ENCODE results near the gene ABCC4. TPM values are rescaled to one million over a fixed set of nuclear protein-coding genes. Genes with fewer than 3 reads are reported as not detected.
"Not testable (repeated sequence)": the region's sequence is repeated elsewhere in the genome, so short reads cannot be mapped to it uniquely, and the experiment has no call there.

ABCC4 gene
- total RNA-seq, 1 donor from 2014 or later = 12.9 TPM

- no peak for DNase-seq (ENCODE audit: extremely low read depth, low read depth, low spot score)
These were observed 126.7 kb downstream of the ABCC4 start for GRCh38 chr13:95174517-95174916.

GRCh38 chr13:95168191-95168590, 133.1 kb downstream of the ABCC4 start:
- no peak for DNase-seq (ENCODE audit: extremely low read depth, low read depth, low spot score)

- not testable (repeated sequence) for DNase-seq (ENCODE audit: extremely low read depth, low read depth, low spot score)
These were observed 134.2 kb downstream of the ABCC4 start for GRCh38 chr13:95167003-95167402.

GRCh38 chr13:95164830-95165229, 136.4 kb downstream of the ABCC4 start:
- DNase-seq (ENCODE audit: extremely low read depth, low read depth, low spot score) = no peak

GRCh38 chr13:95160112-95160906, 140.9 kb downstream of the ABCC4 start:
- DNase-seq (ENCODE audit: extremely low read depth, low read depth, low spot score) = no peak

GRCh38 chr13:95159458-95159857, 141.8 kb downstream of the ABCC4 start:
- no peak for DNase-seq (ENCODE audit: extremely low read depth, low read depth, low spot score)

GRCh38 chr13:95156208-95156607, 145.0 kb downstream of the ABCC4 start:
- DNase-seq (ENCODE audit: extremely low read depth, low read depth, low spot score) = no peak

- DNase-seq (ENCODE audit: extremely low read depth, low read depth, low spot score) = no peak
These were observed 145.7 kb downstream of the ABCC4 start for GRCh38 chr13:95155504-95155903.

- no peak for DNase-seq (ENCODE audit: extremely low read depth, low read depth, low spot score)
These were observed 146.2 kb downstream of the ABCC4 start for GRCh38 chr13:95155093-95155492.

- DNase-seq (ENCODE audit: extremely low read depth, low read depth, low spot score) = peak; percentile 60
These were observed 146.8 kb downstream of the ABCC4 start for GRCh38 chr13:95154413-95154886.

- peak; percentile 68 for DNase-seq (ENCODE audit: extremely low read depth, low read depth, low spot score)
These were observed 147.4 kb downstream of the ABCC4 start for GRCh38 chr13:95153647-95154412.

GRCh38 chr13:95151942-95152587, 149.2 kb downstream of the ABCC4 start:
- DNase-seq (ENCODE audit: extremely low read depth, low read depth, low spot score) = no peak

GRCh38 chr13:95150555-95150954, 150.7 kb downstream of the ABCC4 start:
- no peak for DNase-seq (ENCODE audit: extremely low read depth, low read depth, low spot score)

GRCh38 chr13:95146486-95146885, 154.8 kb downstream of the ABCC4 start:
- DNase-seq (ENCODE audit: extremely low read depth, low read depth, low spot score) = no peak

GRCh38 chr13:95145587-95145986, 155.7 kb downstream of the ABCC4 start:
- no peak for DNase-seq (ENCODE audit: extremely low read depth, low read depth, low spot score)

GRCh38 chr13:95140502-95140901, 160.7 kb downstream of the ABCC4 start:
- no peak for DNase-seq (ENCODE audit: extremely low read depth, low read depth, low spot score)

GRCh38 chr13:95138876-95139585, 162.2 kb downstream of the ABCC4 start:
- no peak for DNase-seq (ENCODE audit: extremely low read depth, low read depth, low spot score)

- no peak for DNase-seq (ENCODE audit: extremely low read depth, low read depth, low spot score)
These were observed 164.2 kb downstream of the ABCC4 start for GRCh38 chr13:95137096-95137495.

- DNase-seq (ENCODE audit: extremely low read depth, low read depth, low spot score) = no peak
These were observed 164.6 kb downstream of the ABCC4 start for GRCh38 chr13:95136638-95137037.

GRCh38 chr13:95133498-95133897, 167.8 kb downstream of the ABCC4 start:
- no peak for DNase-seq (ENCODE audit: extremely low read depth, low read depth, low spot score)

- DNase-seq (ENCODE audit: extremely low read depth, low read depth, low spot score) = no peak
These were observed 172.2 kb downstream of the ABCC4 start for GRCh38 chr13:95129004-95129403.

Data from glomerular endothelial cell (primary cell).